ENCODE results near the gene DNAJC1. TPM values are rescaled to one million over a fixed set of nuclear protein-coding genes. Genes with fewer than 3 reads are reported as not detected.
"Not testable (repeated sequence)": the region's sequence is repeated elsewhere in the genome, so short reads cannot be mapped to it uniquely, and the experiment has no call there.

The DNAJC1 gene, protein sequence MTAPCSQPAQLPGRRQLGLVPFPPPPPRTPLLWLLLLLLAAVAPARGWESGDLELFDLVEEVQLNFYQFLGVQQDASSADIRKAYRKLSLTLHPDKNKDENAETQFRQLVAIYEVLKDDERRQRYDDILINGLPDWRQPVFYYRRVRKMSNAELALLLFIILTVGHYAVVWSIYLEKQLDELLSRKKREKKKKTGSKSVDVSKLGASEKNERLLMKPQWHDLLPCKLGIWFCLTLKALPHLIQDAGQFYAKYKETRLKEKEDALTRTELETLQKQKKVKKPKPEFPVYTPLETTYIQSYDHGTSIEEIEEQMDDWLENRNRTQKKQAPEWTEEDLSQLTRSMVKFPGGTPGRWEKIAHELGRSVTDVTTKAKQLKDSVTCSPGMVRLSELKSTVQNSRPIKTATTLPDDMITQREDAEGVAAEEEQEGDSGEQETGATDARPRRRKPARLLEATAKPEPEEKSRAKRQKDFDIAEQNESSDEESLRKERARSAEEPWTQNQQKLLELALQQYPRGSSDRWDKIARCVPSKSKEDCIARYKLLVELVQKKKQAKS
- polyA plus RNA-seq (ENCODE audit: insufficient read length in 4 of 4), result 10 to 100 TPM; 26.6 to 32.3 (median 29.7) TPM

DNA sequence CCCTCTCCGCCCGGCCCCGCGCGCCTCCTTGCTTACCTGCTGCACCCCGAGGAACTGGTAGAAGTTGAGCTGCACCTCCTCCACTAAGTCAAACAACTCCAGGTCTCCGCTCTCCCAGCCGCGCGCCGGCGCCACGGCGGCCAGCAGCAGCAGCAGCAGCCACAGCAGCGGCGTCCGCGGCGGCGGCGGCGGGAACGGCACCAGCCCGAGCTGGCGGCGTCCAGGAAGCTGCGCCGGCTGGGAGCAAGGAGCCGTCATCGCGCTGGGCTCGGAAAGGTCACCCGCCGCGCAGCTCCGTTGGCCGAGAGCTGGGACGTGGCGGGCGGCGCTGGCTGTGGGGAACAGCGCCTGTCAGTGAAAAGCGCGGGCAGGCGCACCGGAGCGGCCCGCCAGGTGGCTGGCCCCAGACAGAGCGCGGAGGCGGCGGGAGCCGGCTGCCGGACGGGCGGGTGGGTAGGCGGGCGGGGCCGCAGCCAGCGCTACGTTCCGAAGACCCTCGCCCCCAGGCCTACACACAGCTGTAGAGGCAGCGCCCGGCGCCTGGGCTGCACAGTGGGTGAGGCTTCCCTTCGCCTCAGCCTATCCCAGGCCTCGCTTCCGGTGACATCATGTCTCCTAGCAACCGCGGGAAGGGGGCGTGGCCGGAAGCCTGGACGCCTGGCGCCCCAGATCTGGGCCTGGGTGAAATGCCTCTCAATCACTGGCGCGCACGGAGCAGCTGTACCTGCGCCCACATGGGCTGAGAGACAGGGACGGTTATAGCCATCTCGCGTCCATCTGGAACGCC is at the start of gene DNAJC1:
TSS of gene DNAJC1 (minus strand) at position 554 of the 787 bp plus-strand sequence. CDS start at position 258, 296 bp downstream.
- peak; percentile 84 to 98 (median 94) for DNase-seq (ENCODE audit: low read depth in 4 of 4, low spot score in 2 of 4)

DNA sequence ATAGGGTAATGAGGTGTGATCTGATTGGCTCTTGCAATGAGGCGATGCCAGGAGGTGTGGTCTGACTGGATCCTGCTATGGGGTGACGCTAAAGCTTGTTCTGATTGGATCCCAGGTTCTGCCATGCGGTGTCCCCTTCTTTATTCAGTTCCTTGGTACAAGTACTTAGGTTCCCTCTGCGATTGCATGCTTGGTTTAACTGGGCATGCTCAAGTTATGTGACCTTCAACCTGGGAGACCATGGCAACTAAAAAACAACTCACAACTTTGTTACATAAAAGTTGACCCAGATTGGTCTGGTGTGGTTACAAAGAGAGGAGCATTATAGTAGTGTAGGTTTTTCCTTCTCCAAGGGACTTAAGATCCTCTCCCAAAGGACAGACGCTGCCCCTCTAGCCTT is 49.5 kb upstream of the DNAJC1 start:
- no peak for DNase-seq (ENCODE audit: low read depth in 4 of 4, low spot score in 2 of 4)

DNA sequence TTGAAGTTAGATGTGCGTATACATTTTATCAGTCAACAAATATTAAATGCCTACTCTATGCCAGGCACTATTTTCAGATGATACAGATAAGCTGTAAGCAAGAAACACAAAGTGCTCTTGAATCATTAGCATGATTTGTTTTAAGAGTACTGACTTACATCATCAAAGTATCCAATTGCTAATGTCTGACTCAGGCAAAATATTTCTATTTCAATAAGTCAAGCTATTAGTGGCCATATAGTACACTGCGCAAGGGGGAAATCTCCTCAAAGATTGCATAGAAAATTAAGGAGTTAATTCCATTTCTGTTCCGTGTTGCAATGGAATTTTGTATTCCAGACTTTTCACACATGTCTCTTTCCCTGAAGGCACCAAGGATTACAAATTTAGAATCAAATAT is 46.1 kb upstream of the DNAJC1 start:
- no peak for DNase-seq (ENCODE audit: low read depth in 4 of 4, low spot score in 2 of 4)

DNA sequence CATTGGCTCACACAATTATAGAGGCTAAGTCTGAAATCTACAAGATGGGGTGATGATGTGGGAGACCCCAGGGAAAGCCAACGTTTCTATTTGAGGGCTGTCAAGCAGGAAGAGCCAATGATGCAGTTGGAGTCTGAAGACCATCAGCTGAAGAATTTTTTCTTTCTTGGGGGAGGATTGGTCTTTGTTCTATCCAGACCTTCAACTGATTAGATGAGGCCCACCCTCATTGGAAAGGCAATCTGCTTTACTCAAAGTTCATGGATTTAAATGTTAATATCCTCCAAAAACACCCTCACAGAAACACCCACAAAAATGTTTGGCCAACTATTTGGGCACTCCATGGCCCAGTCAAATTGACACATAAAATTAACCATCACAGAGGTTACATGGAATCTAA is 44.3 kb upstream of the DNAJC1 start:
- no peak for DNase-seq (ENCODE audit: low read depth in 4 of 4, low spot score in 2 of 4)

DNA sequence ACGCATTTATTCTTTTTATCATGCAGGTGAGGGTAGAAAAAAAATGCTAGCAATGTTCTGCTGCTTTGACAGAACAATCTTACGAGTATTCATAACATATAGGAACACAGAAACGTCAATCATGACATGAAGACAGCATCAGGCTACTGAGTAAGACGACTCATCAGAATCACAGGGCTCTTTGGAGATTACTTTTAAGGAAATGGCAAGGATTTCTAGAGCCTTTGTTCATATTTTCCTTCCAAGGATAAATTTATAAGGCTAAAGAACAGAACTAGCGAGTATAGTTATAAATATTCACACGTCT is 39.8 kb upstream of the DNAJC1 start:
- no peak for DNase-seq (ENCODE audit: low read depth in 4 of 4, low spot score in 2 of 4)

DNA sequence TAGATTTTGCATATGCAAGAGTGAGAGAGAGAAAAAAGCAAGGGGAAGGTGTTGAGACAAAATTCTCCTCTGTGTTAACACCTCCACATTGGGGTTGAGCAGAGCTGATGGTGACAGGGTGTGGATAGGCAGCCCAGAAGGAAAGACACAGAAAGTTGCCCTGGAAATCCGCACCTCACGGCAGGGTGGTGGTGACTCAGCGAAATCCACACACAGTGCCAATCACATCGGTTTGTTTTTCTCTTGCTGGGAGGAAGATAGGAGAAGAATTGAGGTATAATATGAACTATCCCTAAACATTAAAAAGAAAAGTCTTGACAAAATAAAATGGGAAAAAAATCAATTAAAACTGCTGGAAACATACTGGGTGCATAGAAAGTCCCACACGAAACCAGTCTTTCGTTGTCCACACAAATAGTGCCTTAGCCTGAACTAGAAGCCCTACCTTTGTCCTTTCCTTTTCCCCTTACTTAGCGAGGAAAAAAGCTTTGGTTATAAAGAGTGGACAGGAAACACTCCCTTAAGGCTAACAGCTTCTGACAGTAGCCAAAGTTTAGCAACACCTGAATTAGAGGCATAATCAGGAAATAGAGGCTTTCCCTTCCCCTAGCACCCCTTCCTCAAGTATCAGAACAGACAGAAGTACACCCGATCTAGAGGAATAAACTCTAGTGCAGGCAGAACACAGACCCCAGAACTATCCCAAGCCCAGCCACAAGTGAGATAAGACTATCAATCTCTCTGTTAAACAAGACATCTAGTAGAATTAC is 39.2 kb upstream of the DNAJC1 start:
- no peak for DNase-seq (ENCODE audit: low read depth in 4 of 4, low spot score in 2 of 4)

DNA sequence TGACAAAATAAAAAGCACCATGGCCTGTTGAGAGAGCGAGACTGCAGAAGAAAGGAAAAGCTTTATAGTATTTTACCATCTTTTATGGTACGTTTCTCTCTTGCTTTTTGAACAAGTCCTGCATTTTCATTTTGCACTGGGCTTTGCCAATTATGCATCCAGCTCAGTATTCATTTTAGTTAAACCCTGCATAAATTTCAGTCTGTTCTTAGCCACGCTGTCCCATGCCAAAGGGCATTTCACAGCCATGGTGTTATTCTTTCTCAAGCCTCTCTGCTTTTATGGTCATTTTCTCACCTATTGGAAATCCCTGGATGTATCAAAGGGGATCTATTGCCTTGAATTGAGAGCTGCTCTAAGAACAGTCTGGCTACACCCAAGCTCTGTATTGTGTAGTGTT is 30.8 kb upstream of the DNAJC1 start:
- DNase-seq (ENCODE audit: low read depth in 4 of 4, low spot score in 2 of 4), result no peak

DNA sequence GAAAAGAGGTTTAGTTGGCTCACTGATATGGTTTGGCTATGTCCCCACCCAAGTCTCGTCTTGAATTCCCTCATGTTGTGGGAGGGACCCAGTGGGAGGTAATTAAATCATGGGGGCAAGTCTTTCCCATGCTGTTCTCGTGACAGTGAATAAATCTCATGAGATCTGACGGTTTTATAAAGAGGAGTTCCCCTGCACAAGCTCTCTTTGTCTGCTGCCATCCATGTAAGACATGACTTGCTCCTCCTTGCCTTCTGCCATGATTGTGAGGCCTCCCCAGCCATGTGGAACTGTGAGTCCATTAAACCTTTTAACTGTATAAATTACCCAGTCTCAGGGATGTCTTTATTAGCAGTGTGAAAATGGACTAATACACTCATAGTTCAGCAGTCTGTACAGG is 28.7 kb upstream of the DNAJC1 start:
- DNase-seq (ENCODE audit: low read depth in 4 of 4, low spot score in 2 of 4), result not testable (repeated sequence)

DNA sequence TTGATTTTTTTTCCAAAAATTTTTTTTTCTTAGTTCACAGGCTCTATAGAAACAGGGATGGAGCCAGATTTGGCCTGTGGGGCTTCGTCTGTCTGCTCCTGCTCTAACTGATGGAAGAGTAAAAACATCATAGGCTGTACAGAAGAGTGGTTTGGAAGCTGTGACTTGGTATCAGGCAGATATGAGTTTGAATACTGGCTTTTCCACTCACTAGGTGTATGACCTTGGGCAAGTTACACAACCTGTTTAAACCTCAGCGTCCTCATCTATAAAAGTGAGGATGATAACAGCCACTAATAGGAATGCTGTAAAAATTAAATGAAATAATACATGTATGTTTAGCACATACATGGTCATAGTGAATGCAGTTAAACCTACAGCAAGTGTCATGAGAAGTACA is 26.9 kb upstream of the DNAJC1 start:
- DNase-seq (ENCODE audit: low read depth in 4 of 4, low spot score in 2 of 4), result no peak

DNA sequence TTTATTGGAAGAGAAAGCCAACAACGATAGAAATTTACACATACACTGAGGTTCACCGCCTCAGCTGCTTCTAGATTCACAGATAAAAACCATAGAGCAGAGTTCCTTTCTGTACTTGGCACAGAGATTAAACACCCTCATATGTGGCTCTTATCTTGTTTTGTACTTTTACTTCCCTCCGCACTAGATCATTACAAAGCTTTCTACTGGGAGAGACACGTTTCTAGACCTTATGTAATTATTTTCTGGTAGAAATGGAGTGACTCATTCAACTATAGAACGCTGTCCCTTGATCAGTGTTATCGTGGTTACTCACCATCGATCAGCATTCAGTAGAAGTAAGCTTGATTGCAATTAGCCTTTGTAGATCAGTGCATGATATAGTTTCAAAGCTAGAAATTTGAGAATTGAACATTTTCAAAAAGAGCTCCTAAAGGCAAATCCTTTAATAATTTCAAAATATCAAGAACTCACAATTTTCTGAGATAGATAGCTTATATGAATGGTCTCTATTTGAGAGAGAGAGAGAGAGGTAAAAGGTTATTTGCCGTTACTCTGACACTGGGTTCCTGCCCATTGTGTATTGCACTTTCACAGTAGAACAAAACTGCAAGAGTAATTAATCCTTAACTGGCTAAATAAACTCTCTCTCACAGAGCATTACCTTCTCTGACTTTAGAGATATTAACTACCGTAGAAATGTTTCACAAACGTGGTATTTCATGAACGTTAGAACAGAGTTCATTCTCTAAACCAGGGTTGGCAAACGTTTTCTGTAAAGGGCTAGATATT is 26.1 kb upstream of the DNAJC1 start:
- no peak for DNase-seq (ENCODE audit: low read depth in 4 of 4, low spot score in 2 of 4)

DNA sequence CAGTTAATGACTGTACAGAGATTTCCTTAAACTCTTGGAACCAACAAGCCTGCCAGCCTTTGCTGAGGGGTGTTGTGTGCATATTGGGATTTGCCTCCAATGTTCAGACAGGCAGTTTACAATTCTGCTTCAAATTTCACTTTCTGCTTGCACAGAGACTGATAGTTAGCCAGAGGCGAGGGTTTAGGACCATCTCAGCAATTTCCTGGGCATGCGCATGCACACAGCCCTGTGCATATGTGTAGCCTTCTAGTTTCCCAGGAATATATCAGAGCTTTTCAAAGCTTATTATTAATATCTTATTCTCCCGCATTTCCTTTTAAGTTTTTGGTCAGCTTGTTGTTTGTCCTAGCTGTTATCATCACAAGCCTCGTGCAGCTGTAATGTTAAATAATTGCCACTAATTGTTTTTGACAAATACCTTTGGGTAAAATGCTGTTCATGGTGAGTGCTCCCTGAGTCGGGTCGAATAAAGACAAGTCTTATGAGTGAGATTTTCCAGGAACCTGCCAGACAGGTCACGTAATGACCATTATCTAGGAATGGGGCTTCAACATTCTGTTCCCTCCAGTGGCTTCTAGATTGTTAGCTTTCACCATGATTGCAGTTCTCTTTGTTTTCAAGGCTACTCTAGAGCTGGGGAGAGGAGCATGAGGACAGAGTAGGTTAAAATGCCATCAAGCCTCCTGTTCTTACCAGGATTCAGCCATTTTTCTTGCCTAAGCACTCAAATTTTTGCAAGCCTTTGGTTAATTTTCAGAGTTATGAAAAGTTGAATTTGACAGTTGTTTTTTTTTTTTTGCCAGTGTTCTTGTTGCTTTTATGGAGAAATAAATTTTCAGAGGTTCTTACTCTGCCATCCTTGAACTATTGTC is 24.1 kb upstream of the DNAJC1 start:
- DNase-seq (ENCODE audit: low read depth in 4 of 4, low spot score in 2 of 4), result no peak

DNA sequence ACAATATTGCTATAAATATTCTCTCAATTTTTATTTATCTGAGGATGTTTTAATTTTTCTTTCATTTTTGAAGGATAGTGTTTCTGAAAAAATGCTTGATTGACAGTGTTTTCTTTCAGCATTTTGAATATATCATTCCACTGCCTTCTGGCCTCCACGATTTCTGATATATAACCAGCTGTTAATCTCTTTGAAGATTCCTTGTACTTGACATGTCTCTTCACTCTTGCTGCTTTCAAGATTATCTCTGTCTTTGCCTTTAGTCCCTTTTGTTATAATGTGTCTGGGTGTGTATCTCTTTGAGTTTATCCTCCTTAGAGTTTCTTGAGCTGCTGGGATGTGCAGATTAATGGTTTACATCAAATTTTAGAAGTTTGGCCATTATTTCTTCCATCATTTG is 22.8 kb upstream of the DNAJC1 start:
- DNase-seq (ENCODE audit: low read depth in 4 of 4, low spot score in 2 of 4), result no peak

DNA sequence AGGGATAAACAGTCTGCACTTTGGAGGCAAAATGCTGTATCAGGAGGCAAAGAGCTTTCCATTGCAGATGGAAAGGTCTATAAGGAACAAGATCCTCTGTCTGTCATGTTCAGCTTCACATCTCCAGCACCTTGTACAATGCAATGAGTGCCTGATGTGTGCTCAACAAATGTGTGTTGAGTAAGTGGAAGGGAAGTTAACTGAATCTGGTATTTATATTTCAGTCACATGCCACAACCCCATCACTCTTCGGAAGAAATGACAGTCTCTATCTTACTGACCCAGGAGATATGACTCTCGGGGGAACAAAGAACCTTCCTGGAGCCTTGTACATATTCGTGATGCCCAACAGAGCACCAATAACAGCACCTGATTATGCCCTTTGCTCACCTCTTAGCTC is 20.0 kb upstream of the DNAJC1 start:
- DNase-seq (ENCODE audit: low read depth in 4 of 4, low spot score in 2 of 4), result no peak

DNA sequence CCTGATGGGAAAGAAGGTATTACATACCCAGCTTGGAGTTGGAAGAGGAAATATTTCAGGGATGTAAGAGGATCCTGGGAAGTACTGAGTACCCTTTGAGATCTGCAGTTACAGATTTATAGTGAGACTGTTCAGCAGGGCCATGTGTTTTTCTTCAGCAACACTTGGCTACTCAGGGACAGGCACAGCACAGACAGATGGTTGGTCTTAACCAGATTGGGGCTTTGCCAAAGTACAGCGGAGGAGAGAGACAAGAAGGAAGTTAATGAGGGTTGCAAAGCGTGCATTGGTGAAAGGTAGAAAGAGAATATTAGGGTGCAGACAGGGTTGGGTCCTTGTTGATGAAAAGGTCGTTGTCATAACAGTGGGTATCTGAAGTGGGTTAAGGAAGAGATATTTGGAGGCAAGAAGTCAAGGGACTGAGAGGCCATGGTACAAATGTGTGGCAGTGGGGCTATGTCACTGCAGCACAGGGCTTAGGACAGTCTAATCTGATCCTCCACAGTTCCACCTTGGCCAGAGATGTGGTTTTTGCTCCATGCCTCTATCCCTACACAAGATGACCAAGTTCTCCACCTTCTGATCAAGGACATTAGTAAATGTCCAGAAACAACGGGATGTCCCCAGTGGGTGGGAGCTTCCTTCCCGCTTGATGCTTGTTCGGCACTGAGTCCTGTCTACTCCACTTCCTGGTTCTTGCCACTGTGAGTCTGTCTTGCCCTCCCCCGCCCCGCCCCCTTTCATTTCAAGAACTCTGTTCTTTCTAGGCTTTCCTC is 18.9 kb upstream of the DNAJC1 start:
- DNase-seq (ENCODE audit: low read depth in 4 of 4, low spot score in 2 of 4), result peak in 1 of 4 donors; percentile 51

DNA sequence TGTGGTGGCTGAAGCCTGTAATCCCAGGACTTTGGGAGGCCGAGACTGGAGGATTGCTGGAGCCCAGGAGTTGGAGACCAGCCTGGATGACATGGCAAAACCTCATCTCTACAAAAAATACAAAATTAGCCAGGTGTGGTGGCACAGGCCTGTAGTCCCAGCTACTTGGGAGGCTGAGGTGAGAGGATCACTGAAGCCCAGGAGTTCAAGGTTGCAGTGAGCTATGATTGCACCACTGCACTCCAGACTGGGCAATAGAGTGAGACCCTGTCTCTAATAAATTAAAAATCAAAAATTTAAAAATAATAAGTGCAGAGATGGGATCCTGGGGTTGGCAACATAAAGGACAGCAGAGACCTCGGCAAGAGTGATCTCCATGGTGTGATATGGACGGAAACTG is 17.6 kb upstream of the DNAJC1 start:
- DNase-seq (ENCODE audit: low read depth in 4 of 4, low spot score in 2 of 4), result not testable (repeated sequence)

DNA sequence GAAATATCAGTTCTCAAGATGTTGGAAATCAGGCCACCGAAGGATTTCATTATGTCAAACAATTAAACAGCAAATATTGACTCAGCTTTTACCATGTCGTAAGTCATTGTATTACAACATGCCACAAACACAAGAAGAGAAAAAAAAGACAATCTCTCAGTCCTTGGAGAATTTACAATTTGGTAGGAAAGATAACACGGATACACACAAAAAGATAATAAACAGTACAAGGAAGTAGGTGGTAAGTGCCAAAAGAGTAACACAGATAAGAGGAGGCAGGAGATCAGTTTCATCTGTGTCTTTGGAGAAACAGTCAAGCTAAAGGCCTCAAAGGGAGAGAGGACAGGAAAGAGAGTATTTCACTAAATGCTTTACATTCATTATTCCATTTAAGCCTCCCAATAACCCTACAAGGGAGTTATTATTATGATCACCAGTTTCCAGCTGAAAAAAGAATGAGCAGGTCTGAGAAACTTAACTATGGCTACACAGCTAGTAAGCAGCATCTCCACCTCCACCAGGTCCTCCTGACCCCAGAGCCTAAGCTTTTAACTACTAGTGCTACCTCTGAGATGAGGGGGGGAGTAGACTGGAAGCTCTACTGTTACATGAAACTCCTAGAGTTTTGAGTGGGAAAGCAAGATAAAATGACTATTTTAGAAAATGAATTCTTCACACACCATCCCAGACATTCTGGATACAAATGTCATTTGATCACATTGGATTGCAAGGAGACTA is 13.9 kb upstream of the DNAJC1 start:
- no peak for DNase-seq (ENCODE audit: low read depth in 4 of 4, low spot score in 2 of 4)

DNA sequence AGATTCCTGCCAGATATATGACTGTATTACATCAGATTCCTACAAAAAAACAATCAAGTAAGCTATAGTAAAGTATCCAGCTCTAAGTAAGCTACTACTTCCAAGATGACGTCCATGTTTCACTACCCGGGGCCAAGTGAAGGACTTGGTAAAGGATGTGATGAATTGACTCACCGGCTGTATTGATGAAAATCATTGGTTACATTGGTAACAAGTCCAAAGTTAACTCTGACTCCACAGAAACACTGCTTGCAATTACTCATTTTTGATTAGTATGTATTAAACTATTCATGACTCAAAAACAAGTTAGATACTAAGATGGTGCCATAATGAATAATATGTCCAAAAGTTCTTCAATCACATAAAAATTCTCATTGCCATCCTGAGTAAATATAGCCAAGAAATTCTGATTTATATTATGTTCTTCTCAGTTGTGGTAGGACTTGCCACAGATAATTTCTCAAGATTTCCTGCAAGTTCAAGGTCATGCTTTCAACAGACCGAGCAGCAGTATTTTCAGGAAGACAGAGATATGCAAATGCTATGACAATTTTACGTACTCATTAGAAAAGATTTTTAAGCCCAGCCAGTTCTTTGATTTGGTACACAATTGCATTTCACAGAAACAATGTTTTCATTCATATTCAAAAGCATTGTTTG is 12.6 kb upstream of the DNAJC1 start:
- DNase-seq (ENCODE audit: low read depth in 4 of 4, low spot score in 2 of 4), result no peak

All from left renal cortex interstitium (tissue), 4 donors.